ENCODE data around the gene ACTRT3. TPM values are rescaled to one million over a fixed set of nuclear protein-coding genes. Genes with fewer than 3 reads are reported as not detected.
A peak's percentile ranks its signal among the peaks of the same experiment; 100 is the strongest.

ACTRT3 gene
- total and polyA plus RNA-seq, 2 of the 13 experiments (the other 11 are each of a cell fraction or from before 2014, with no cell fraction given) = 0.42 to 0.97 TPM

DNA sequence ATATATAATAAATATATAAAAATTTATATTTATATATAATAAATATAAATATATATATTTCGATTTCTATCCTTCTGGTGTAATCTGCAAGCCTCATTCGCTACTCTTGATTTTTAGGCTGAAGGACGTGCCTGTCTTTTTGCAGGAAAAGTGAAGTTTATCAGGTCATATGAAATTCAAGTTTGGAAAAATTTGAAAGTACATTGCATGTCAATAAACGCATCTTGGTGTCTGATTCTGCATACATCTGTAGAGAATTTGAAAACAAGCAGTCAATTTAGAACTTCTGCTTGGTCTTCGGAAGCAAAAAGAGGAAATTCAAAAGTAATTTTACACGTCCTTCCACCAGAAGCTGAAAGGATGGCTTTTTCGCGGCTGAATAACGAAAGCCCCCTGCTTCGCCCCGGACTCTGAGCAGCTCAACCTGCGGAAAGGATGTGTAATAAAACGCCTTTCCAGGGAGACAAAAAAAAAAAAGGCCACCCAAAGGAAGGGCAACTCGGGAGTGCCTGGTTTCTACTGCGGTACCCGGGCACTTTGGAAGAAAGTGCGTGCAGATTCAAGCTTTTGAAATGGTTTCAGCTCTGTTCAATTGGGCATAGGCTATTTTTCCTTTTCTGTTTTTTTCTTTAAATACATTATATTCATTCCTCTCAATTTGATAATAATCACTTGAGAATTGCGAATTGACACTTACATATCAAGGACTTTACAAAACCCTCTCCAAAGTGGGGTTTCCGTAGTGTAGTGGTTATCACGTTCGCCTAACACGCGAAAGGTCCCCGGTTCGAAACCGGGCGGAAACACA lies 2.3 kb upstream of the ACTRT3 start (continued):
- TF ChIP-seq ZNF318 (CRISPR knock-in tag; IDR thresholded peaks at IDR 0.05) (no peak), ZNF543 (CRISPR knock-in tag; IDR thresholded peaks at IDR 0.05) (no peak), NFE2L1 (CRISPR knock-in tag; IDR thresholded peaks at IDR 0.05; ENCODE audit: borderline replicate concordance) (no peak), ADNP (CRISPR knock-in tag; IDR thresholded peaks at IDR 0.05) (no peak), E2F1 (CRISPR knock-in tag; IDR thresholded peaks at IDR 0.05) (no peak), NFIC (IDR thresholded peaks at IDR 0.05; ENCODE audit: low read length) (peak; percentile 82; the same call in 1 of the 2 replicates), TCF7L2 (IDR thresholded peaks at IDR 0.05; ENCODE audit: low read depth, low read length) (no peak), NFKB2 (CRISPR knock-in tag; IDR thresholded peaks at IDR 0.05; ENCODE audit: borderline replicate concordance) (no peak), TERF1 (CRISPR knock-in tag; IDR thresholded peaks at IDR 0.05) (no peak), ZNF607 (CRISPR knock-in tag; IDR thresholded peaks at IDR 0.05; ENCODE audit: borderline replicate concordance) (no peak), SALL1 (CRISPR knock-in tag; IDR thresholded peaks at IDR 0.05) (peak; percentile 61), ZNF513 (CRISPR knock-in tag; conservative IDR thresholded peaks at IDR 0.05) (no peak)
- TF ChIP-seq, protein P1, sequence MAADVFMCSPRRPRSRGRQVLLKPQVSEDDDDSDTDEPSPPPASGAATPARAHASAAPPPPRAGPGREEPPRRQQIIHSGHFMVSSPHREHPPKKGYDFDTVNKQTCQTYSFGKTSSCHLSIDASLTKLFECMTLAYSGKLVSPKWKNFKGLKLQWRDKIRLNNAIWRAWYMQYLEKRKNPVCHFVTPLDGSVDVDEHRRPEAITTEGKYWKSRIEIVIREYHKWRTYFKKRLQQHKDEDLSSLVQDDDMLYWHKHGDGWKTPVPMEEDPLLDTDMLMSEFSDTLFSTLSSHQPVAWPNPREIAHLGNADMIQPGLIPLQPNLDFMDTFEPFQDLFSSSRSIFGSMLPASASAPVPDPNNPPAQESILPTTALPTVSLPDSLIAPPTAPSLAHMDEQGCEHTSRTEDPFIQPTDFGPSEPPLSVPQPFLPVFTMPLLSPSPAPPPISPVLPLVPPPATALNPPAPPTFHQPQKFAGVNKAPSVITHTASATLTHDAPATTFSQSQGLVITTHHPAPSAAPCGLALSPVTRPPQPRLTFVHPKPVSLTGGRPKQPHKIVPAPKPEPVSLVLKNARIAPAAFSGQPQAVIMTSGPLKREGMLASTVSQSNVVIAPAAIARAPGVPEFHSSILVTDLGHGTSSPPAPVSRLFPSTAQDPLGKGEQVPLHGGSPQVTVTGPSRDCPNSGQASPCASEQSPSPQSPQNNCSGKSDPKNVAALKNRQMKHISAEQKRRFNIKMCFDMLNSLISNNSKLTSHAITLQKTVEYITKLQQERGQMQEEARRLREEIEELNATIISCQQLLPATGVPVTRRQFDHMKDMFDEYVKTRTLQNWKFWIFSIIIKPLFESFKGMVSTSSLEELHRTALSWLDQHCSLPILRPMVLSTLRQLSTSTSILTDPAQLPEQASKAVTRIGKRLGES (CRISPR knock-in tag; IDR thresholded peaks at IDR 0.05; ENCODE audit: borderline replicate concordance) = no peak
